Neural progenitor cell (in vitro differentiated cells): ENCODE data around the gene SERPINH1. TPM values are rescaled to one million over a fixed set of nuclear protein-coding genes. Genes with fewer than 3 reads are reported as not detected.
A peak's percentile ranks its signal among the peaks of the same experiment; 100 is the strongest.

ENCODE experiments used
- DNase-seq: peaks from one replicate; pipeline ENCODE4 v3.0.0-alpha.2; 2016; ENCODE audit warnings: low spot score
- H2AFZ ChIP-seq: fragments of 200-600 bp; sonication (generic); replicated peaks from 2 replicates; pipeline ENCODE4 v1.6.1; 2016; ENCODE audit warnings: antibody characterized with exemption
- H3F3A ChIP-seq: fragments of 200-600 bp; sonication (generic); 2 replicates; pipeline ENCODE4 v1.6.1; 2016; ENCODE audit warnings: antibody characterized with exemption, low read depth
- H3K27ac ChIP-seq: fragments of 200-600 bp; sonication (generic); 2 replicates; pipeline ENCODE4 v1.5.1; 2016; ENCODE audit warnings: mild to moderate bottlenecking
- H3K27me3 ChIP-seq: fragments of 200-600 bp; sonication (generic); 2 replicates; pipeline ENCODE4 v1.6.1; 2016; ENCODE audit warnings: mild to moderate bottlenecking, moderate library complexity
- H3K36me3 ChIP-seq: fragments of 200-600 bp; sonication (generic); 2 replicates; pipeline ENCODE4 v1.5.1; 2016
- H3K4me1 ChIP-seq: fragments of 200-600 bp; sonication (generic); 2 replicates; pipeline ENCODE4 v1.6.1; 2016; ENCODE audit warnings: mixed run types
- H3K4me2 ChIP-seq: fragments of 200-600 bp; sonication (generic); 2 replicates; pipeline ENCODE4 v1.6.1; 2016
- H3K4me3 ChIP-seq: fragments of 200-600 bp; sonication (generic); 2 replicates; pipeline ENCODE4 v1.5.1; 2016
- H3K79me2 ChIP-seq: fragments of 200-600 bp; sonication (generic); 2 replicates; pipeline ENCODE4 v1.6.1; 2016; ENCODE audit warnings: low read depth
- H3K9ac ChIP-seq: fragments of 200-600 bp; sonication (generic); 2 replicates; pipeline ENCODE4 v1.6.1; 2016
- H3K9me3 ChIP-seq: fragments of 200-600 bp; sonication (generic); 2 replicates; pipeline ENCODE4 v1.5.1; 2016; ENCODE audit warnings: low read depth
- H4K20me1 ChIP-seq: fragments of 200-600 bp; sonication (generic); 2 replicates; pipeline ENCODE4 v1.6.1; 2016; ENCODE audit warnings: low read depth
- H3K27ac Mint-ChIP-seq: 3 replicates; pipeline ENCODE4 v1.8.0; 2021; ENCODE audit warnings: mixed read lengths
- H3K27me3 Mint-ChIP-seq: 2 replicates; pipeline ENCODE4 v1.8.0; 2022; ENCODE audit warnings: low read depth, mild to moderate bottlenecking, inconsistent platforms, moderate library complexity, mixed read lengths; ENCODE audit not compliant: insufficient read depth
- H3K36me3 Mint-ChIP-seq: 3 replicates; pipeline ENCODE4 v1.8.0; 2021; ENCODE audit warnings: mixed read lengths
- H3K4me1 Mint-ChIP-seq: 3 replicates; pipeline ENCODE4 v1.8.0; 2021; ENCODE audit warnings: mixed read lengths
- H3K4me3 Mint-ChIP-seq: 3 replicates; pipeline ENCODE4 v1.8.0; 2021; ENCODE audit warnings: mild to moderate bottlenecking, moderate library complexity, mixed read lengths
- H3K9me3 Mint-ChIP-seq: 3 replicates; pipeline ENCODE4 v1.8.0; 2020; ENCODE audit warnings: mixed read lengths
- CTCF ChIP-seq: fragments of 200-600 bp; sonication (generic); IDR thresholded peaks from 2 replicates; pipeline ENCODE4 v1.5.1; 2017; ENCODE audit warnings: antibody characterized with exemption, mild to moderate bottlenecking
- EZH2 ChIP-seq: fragments of 200-600 bp; sonication (generic); IDR thresholded peaks from 2 replicates; pipeline ENCODE4 v1.6.1; 2017; ENCODE audit warnings: antibody characterized with exemption, mild to moderate bottlenecking, moderate library complexity
- EZH2phosphoT487 ChIP-seq: fragments of 200-600 bp; sonication (generic); IDR thresholded peaks from 2 replicates; pipeline ENCODE4 v1.6.1; 2017; ENCODE audit warnings: antibody characterized with exemption
- total RNA-seq: library from RNA; depleted of rRNA; stranded (reverse); fragments of >200 nt; gene quantifications from 2 replicates; pipeline ENCODE4 v1.2.3, GENCODE V29; 2015; ENCODE audit warnings: low replicate concordance

SERPINH1 gene
- total RNA-seq, 1 donor from 2014 or later = 219 TPM

- no peak overlapping the region for H3K4me3 Mint-ChIP-seq
- H3K4me3 ChIP-seq = no peak overlapping the region
- H3K9me3 Mint-ChIP-seq = no peaks in the 10 kb centered on the region
- no peak overlapping the region for H3K4me2 ChIP-seq
- no peak overlapping the region for H3K27ac Mint-ChIP-seq
- TF ChIP-seq CTCF = no peak
- no peak for TF ChIP-seq EZH2phosphoT487
- no peak for TF ChIP-seq EZH2
- H3K27me3 Mint-ChIP-seq = peaks cover 3% of the 10 kb centered on the region
- no peaks in the 10 kb centered on the region for H3K79me2 ChIP-seq
- no peak overlapping the region for H3K27ac ChIP-seq
- no peaks in the 10 kb centered on the region for H3K36me3 Mint-ChIP-seq
- no peaks in the 10 kb centered on the region for H3K36me3 ChIP-seq
- H3K9ac ChIP-seq = no peak overlapping the region
- H3K4me1 ChIP-seq = peaks cover 11% of the 10 kb centered on the region
- DNase-seq = no peak
- no peaks in the 10 kb centered on the region for H4K20me1 ChIP-seq
- H3K9me3 ChIP-seq = no peaks in the 10 kb centered on the region
- H3F3A ChIP-seq = peaks cover 7% of the 10 kb centered on the region
- H3K27me3 ChIP-seq = no peaks in the 10 kb centered on the region
- peaks cover 15% of the 10 kb centered on the region for H3K4me1 Mint-ChIP-seq
- no peak overlapping the region for H2AFZ ChIP-seq
These were observed 13.3 kb upstream of the SERPINH1 start for GRCh38 chr11:75548595-75549272.

GRCh38 chr11:75549370-75549958 is 12.6 kb upstream of the SERPINH1 start:
- H3K4me3 Mint-ChIP-seq = no peak overlapping the region
- no peaks in the 10 kb centered on the region for H4K20me1 ChIP-seq
- no peaks in the 10 kb centered on the region for H3K9me3 ChIP-seq
- no peak overlapping the region for H3K4me2 ChIP-seq
- no peak for TF ChIP-seq CTCF
- TF ChIP-seq EZH2phosphoT487 = no peak
- TF ChIP-seq EZH2 = no peak
- no peaks in the 10 kb centered on the region for H3K27me3 ChIP-seq
- H3K4me3 ChIP-seq = no peak overlapping the region
- no peak for DNase-seq
- no peaks in the 10 kb centered on the region for H3K79me2 ChIP-seq
- no peaks in the 10 kb centered on the region for H3K36me3 Mint-ChIP-seq
- peaks cover 10% of the 10 kb centered on the region for H3F3A ChIP-seq
- H3K4me1 Mint-ChIP-seq = peaks cover 22% of the 10 kb centered on the region
- H3K36me3 ChIP-seq = no peaks in the 10 kb centered on the region
- H3K9me3 Mint-ChIP-seq = no peaks in the 10 kb centered on the region
- no peak overlapping the region for H2AFZ ChIP-seq
- peaks cover 3% of the 10 kb centered on the region for H3K27me3 Mint-ChIP-seq
- H3K9ac ChIP-seq = no peak overlapping the region
- no peak overlapping the region for H3K27ac ChIP-seq
- no peak overlapping the region for H3K27ac Mint-ChIP-seq
- peaks cover 18% of the 10 kb centered on the region for H3K4me1 ChIP-seq

- H3K9ac ChIP-seq = no peak overlapping the region
- H3K4me3 Mint-ChIP-seq = no peak overlapping the region
- H3K27ac ChIP-seq = no peak overlapping the region
- H3K4me3 ChIP-seq = no peak overlapping the region
- peak overlapping the region; percentile 82 for H3K27ac Mint-ChIP-seq
- H3K27me3 Mint-ChIP-seq = peaks cover 9% of the 10 kb centered on the region
- H3F3A ChIP-seq = peaks cover 17% of the 10 kb centered on the region
- H4K20me1 ChIP-seq = no peaks in the 10 kb centered on the region
- H3K4me1 Mint-ChIP-seq = peaks cover 37% of the 10 kb centered on the region
- H3K36me3 Mint-ChIP-seq = no peaks in the 10 kb centered on the region
- no peak overlapping the region for H3K4me2 ChIP-seq
- no peaks in the 10 kb centered on the region for H3K9me3 Mint-ChIP-seq
- no peaks in the 10 kb centered on the region for H3K79me2 ChIP-seq
- peak overlapping the region; percentile 17 for H2AFZ ChIP-seq
- peaks cover 31% of the 10 kb centered on the region for H3K4me1 ChIP-seq
- TF ChIP-seq EZH2phosphoT487 (no peak), CTCF (no peak), EZH2 (no peak)
- no peaks in the 10 kb centered on the region for H3K9me3 ChIP-seq
- no peaks in the 10 kb centered on the region for H3K36me3 ChIP-seq
- H3K27me3 ChIP-seq = no peaks in the 10 kb centered on the region
- DNase-seq = no peak
These were observed 8.9 kb upstream of the SERPINH1 start for GRCh38 chr11:75553182-75553581.
